Activated T-helper 9 cell treated with anti-CD3 and anti-CD28 coated beads, Interleukin-2, amount 50 U/mL, for 16 hours (primary cell): ENCODE data around the gene STARD13.

ENCODE experiments used
- DNase-seq: peaks from one replicate; pipeline ENCODE4 v3.0.0-alpha.2; 2020; ENCODE audit warnings: low read depth

STARD13 gene

GRCh38 chr13:33146843-33147611 lies 138.5 kb downstream of the STARD13 start:
- no peak for DNase-seq

- no peak for DNase-seq
These were observed 139.9 kb downstream of the STARD13 start for GRCh38 chr13:33145667-33146066.

GRCh38 chr13:33144358-33144784 lies 141.2 kb downstream of the STARD13 start:
- DNase-seq, result no peak

GRCh38 chr13:33139780-33140535 lies 145.6 kb downstream of the STARD13 start:
- DNase-seq, result no peak

GRCh38 chr13:33139184-33139583 lies 146.4 kb downstream of the STARD13 start:
- no peak for DNase-seq

GRCh38 chr13:33138441-33138840 lies 147.1 kb downstream of the STARD13 start:
- DNase-seq, result no peak

GRCh38 chr13:33137721-33138120 lies 147.8 kb downstream of the STARD13 start:
- no peak for DNase-seq

- DNase-seq, result no peak
These were observed 150.5 kb downstream of the STARD13 start for GRCh38 chr13:33135097-33135496.

GRCh38 chr13:33134213-33134612 lies 151.3 kb downstream of the STARD13 start:
- no peak for DNase-seq

GRCh38 chr13:33132644-33133440 lies 152.7 kb downstream of the STARD13 start:
- DNase-seq, result no peak

GRCh38 chr13:33129886-33130285 lies 155.7 kb downstream of the STARD13 start:
- no peak for DNase-seq

GRCh38 chr13:33129094-33129832 lies 156.3 kb downstream of the STARD13 start:
- DNase-seq, result no peak

- no peak for DNase-seq
These were observed 157.4 kb downstream of the STARD13 start for GRCh38 chr13:33128134-33128533.

- DNase-seq, result no peak
These were observed 158.5 kb downstream of the STARD13 start for GRCh38 chr13:33127009-33127551.

- DNase-seq, result no peak
These were observed 159.6 kb downstream of the STARD13 start for GRCh38 chr13:33125821-33126570.

GRCh38 chr13:33123066-33123859 lies 162.3 kb downstream of the STARD13 start:
- no peak for DNase-seq

GRCh38 chr13:33119856-33120543 lies 165.6 kb downstream of the STARD13 start:
- DNase-seq, result no peak

GRCh38 chr13:33119022-33119781 lies 166.4 kb downstream of the STARD13 start:
- DNase-seq, result no peak
